GM19351 (cell line): ENCODE results near the gene NT5DC1.

Source experiments
- ATAC-seq: cut with Tn5 transposase; IDR thresholded peaks from one replicate; pipeline ENCODE4 v1.9.1; 2021; ENCODE audit warnings: mild to moderate bottlenecking, moderate library complexity; ENCODE audit not compliant: unreplicated experiment

Gene NT5DC1

DNA sequence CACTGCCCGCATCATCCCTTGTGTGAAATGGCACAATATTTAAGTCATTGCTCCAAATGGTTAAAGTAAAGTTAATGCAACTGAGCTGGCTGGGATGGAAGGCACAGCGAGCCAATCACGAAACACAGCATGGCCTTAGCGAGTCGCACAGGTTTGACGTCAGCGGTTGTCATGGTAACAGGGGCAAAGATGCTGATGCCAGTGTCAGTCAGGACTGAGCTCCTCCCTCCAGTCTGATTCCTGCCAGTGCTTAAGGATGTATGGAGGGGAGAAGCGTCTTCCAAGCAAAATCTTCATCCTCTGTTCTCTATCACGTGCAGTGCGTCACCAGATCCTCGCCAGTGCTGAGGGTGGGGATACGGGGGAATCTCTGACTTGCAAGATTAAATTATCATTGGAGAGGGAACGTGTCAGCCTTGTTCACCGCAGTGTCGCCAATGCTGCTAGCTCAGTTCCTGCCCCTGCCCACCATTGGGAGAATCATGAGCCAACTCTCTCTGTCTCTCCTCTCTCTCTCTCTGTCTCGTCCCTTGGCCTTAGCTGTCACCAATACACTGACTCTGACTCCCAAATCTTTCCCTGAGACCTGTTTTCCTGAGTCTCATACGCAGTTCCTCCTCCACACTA lies 128.7 kb downstream of the NT5DC1 start:
- ATAC-seq = peak; percentile 83

DNA sequence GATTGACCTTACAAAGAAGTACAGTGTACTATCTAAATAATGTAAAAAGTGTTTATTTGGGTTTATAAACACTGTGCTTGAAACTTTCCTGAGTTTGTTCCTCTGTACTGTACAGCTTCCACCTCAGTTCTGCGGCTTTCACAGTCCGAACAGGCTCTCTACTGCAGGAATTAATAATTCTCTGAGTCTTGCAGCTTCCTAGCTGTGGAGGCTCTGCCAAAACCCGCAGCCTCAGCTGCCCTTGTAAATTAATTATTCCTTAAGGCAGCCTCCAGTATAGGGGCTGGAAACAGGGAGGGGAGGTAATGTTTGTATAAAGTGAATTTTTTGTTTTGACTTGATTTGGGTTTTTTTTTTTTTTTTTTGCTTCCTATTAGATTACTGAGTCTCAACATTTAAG lies 134.0 kb downstream of the NT5DC1 start:
- ATAC-seq = no peak

- no peak for ATAC-seq
Observed at GRCh38 chr6:116238083-116238482, 137.4 kb downstream of the NT5DC1 start.

- no peak for ATAC-seq
Observed at GRCh38 chr6:116239256-116239655, 138.6 kb downstream of the NT5DC1 start.

GRCh38 chr6:116239856-116240255 lies 139.2 kb downstream of the NT5DC1 start:
- no peak for ATAC-seq

DNA sequence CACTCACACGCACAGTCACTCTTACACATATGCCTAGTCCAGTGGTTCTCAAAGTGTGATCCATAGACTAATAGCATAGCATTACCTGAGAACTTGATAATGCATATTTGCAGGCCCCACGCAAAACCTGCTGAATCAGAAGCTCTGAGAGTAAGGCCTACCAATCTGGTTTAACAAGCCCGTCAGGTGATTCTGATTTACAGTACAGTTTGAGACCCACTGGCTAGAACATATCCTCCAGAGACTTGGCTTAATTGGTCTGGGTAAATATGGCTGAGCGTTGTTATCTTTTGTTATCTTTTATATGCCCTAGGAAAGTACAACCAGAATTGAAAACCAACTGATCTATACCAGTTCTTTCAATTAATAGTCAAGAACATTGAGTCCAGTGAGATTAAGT lies 143.6 kb downstream of the NT5DC1 start:
- ATAC-seq = no peak

- no peak for ATAC-seq
Observed at GRCh38 chr6:116246089-116246488, 145.4 kb downstream of the NT5DC1 start.

- ATAC-seq = no peak
Observed at GRCh38 chr6:116247285-116247684, 146.6 kb downstream of the NT5DC1 start.

DNA sequence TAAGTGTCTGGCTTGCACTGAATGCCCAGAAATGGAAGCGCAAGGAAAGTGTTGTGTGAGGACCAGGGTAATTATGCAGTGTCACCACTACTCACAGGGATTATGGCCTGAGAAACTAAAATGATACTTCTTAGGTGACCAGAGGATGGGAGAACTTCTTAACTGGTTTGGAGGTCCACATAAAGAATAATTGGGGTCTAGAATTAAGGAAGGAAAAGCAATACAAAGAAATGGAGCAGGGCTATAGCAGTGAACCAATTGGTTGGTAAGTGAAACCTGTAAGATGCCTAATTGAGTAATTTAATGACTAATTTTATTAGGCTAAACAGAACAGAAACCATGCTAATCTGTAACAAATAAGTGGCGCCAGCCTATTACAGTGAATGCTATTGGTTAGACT lies 147.9 kb downstream of the NT5DC1 start:
- no peak for ATAC-seq

- no peak for ATAC-seq
Observed at GRCh38 chr6:116251568-116252384, 151.1 kb downstream of the NT5DC1 start.

DNA sequence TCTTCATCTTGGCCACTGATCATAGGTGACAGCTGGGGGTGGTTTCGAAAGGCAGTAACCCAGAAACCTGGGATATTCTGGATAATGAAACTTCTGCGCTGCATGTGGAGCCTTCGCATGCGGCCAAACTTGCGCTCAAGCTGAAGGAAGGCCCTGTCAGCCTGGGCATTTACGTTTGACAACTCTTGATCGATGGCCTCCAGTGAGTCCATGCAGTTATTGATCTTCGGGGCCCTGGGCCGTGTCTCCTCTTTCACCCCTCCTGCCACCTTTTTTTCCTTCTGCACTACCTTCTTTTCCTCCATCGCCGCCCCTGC lies 152.5 kb downstream of the NT5DC1 start:
- ATAC-seq = no peak

GRCh38 chr6:116253505-116254296 lies 153.0 kb downstream of the NT5DC1 start, which contains the start of gene TSPYL4:
Gene TSPYL4 (minus strand): TSS chr6:116254075. CDS start chr6:116254008, 67 bp downstream.
- ATAC-seq = peak; percentile 99

DNA sequence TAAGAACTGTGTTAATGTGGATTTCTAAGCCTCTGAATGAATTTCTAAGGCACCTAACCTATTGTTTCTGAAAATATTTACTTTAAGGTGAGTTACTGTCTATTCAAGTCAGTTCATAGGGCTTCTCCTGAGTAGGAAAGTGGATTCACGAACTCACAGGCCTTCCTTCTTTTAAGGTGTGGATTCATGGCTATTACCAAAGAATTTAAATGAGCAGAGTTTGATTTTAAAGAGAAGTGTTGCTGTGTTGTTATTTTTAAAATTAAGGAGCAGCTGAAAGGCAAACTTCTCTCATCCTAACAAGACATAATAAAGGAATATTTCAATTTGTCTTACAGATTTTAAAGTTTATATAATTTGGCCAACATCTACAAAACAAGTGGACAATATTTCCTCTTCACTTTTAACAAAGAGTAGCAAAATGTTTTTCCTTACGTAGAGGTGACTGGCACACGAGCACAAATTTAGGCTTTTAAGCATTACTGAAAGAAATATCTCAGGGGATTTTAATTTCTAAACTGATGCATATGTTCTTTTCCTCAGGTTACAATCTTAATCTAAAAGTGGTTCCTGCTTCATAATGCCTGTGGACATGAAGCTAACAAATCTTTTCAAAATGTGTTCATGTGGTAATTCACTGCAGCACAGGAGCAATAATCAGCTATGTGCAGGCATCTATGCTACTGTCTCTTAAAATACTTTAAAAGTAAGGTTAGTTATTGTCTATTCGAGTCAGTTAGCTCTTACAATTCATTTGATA lies 153.8 kb downstream of the NT5DC1 start:
- ATAC-seq = peak; percentile 28

DNA sequence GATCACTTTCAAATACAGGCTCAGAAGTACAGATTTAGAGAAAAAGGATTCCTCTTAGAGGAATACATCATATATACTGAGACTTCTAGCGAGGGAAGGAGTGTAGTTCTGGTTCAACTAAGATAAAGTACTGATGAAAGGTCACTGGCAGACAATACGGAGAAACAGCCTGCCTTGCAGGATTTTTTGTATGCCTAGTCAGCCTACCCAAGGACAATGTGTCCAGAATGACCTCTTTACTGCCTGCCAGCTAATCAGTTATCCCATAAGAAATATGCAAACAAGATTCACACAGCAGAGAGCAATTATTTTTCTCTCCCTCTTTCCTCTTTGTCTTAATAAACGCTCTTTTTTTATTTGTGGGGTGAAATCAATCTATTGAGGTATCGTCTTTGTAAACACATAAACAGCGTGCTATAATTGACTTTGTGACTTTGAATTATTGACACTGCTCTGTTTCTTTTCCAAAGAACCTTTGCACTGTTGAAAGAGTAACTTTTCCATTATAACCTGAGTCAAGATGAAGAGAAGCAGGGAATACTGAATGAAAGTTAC lies 154.7 kb downstream of the NT5DC1 start:
- no peak for ATAC-seq

DNA sequence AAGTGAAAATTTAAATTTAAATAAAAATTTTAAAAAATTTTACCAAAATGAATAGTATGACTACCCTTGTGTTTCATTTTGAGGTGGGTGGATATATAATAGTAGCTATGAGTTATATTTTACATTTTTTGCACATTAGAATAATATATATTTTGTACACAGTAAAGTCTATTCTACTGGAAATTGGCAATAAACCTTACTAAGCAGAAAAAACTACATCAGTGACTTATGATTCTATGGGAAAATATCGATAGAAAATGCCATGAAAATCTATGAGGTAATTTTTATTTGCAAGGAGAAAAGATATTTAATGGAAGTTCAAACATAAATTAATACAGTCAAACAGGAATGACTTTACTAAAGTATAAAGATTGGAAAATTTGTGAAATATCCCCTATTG lies 156.0 kb downstream of the NT5DC1 start:
- no peak for ATAC-seq

- ATAC-seq = no peak
Observed at GRCh38 chr6:116258520-116258919, 157.9 kb downstream of the NT5DC1 start.

DNA sequence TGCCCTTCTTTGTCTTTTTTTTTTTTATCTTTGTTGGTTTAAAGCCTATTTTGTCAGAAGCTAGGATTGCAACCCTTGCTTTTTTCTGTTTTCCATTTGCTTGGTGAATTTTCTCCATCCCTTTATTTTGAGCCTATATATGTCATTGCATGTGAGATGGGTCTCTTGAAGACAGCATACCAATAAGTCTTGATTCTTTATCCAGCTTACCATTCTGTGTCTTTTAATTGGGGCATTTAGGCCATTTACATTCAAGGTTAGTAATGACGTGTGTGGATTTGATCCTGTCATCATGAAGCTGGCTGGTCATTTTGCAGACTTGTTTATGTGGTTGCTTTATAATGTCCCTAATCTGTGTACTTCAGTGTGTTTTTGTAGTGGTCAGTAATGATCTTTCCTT lies 162.7 kb downstream of the NT5DC1 start:
- no peak for ATAC-seq

DNA sequence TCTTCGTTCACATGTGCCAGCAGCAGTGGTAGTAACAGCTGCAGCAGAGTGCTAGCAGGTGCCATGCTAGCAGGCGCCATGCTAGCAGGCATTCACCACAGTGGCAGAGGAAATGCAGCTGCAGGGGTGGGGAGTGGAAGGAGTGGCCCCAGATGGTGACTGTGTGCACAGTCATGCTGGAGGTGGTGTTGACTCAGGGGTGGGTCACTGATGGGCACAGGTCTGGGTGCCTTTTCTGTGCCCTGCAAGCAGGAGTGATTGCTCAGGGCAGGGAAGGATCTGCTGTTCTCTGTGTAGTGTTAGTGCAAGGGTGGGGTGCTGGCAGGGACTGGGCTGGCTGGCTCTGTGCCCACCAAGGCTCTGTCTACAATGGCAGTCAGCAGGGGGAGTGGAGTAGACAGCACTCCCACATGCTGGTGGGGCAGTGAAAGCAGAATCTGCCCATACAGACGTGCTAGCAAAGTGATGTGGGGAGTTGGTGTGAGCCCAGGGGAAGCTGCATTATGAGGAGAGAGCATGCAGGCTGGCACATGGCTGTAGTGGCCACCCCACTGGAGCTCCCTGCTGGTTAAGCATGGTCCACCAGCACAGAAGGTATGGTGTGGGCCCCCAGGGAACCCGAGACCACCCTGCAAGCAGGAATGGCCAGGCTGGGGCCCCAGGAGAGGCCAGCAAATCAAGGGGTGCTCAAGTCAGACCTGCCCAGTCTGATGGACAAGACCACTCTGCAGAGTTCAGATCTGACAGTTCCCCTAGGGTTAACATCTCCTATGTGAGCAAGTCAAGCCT lies 164.6 kb downstream of the NT5DC1 start:
- ATAC-seq = no peak

- no peak for ATAC-seq
Observed at GRCh38 chr6:116266803-116267202, 166.2 kb downstream of the NT5DC1 start.
